ENCODE data around the gene SH3D21.

Gene SH3D21

GRCh38 chr1:36328088-36328480 is 21.9 kb downstream of the SH3D21 start:
- FAIRE-seq (no peak), DNase-seq (ENCODE audit: insufficient read length, low spot score) (no peak)

GRCh38 chr1:36328713-36329112 is 22.5 kb downstream of the SH3D21 start:
- DNase-seq (ENCODE audit: insufficient read length, low spot score) (no peak), FAIRE-seq (no peak)

- FAIRE-seq, result no peak
Measured at GRCh38 chr1:36329817-36330216, 23.6 kb downstream of the SH3D21 start.

GRCh38 chr1:36330940-36331339 is 24.8 kb downstream of the SH3D21 start:
- FAIRE-seq (no peak), DNase-seq (ENCODE audit: insufficient read length, low spot score) (no peak)

More at GRCh38 chr1:36329817-36330216, 23.6 kb downstream of the SH3D21 start:
- DNase-seq (ENCODE audit: insufficient read length, low spot score), result no peak

GRCh38 chr1:36337830-36338229 is 31.7 kb downstream of the SH3D21 start:
- FAIRE-seq, result no peak

GRCh38 chr1:36339215-36339614 is 33.0 kb downstream of the SH3D21 start:
- no peak for FAIRE-seq

More at GRCh38 chr1:36337830-36338229, 31.7 kb downstream of the SH3D21 start:
- DNase-seq (ENCODE audit: insufficient read length, low spot score), result no peak

GRCh38 chr1:36339615-36340014 is 33.4 kb downstream of the SH3D21 start:
- FAIRE-seq (no peak), DNase-seq (ENCODE audit: insufficient read length, low spot score) (no peak)

More at GRCh38 chr1:36339215-36339614, 33.0 kb downstream of the SH3D21 start:
- DNase-seq (ENCODE audit: insufficient read length, low spot score), result no peak

- DNase-seq (ENCODE audit: insufficient read length, low spot score), result no peak
- no peak for FAIRE-seq
Measured at GRCh38 chr1:36341626-36342320, 35.6 kb downstream of the SH3D21 start.

- peak; percentile 68 for DNase-seq (ENCODE audit: insufficient read length, low spot score)
- FAIRE-seq, result peak; percentile 67
Measured at GRCh38 chr1:36342426-36343185, 36.4 kb downstream of the SH3D21 start.

- DNase-seq (ENCODE audit: insufficient read length, low spot score) (no peak), FAIRE-seq (no peak)
Measured at GRCh38 chr1:36343651-36344394, 37.7 kb downstream of the SH3D21 start.

GRCh38 chr1:36344395-36344680 is 38.2 kb downstream of the SH3D21 start:
- DNase-seq (ENCODE audit: insufficient read length, low spot score), result no peak
- FAIRE-seq, result no peak

- DNase-seq (ENCODE audit: insufficient read length, low spot score) (no peak), FAIRE-seq (no peak)
Measured at GRCh38 chr1:36345353-36345752, 39.2 kb downstream of the SH3D21 start.

- FAIRE-seq (no peak), DNase-seq (ENCODE audit: insufficient read length, low spot score) (no peak)
Measured at GRCh38 chr1:36346741-36347370, 40.7 kb downstream of the SH3D21 start.

GRCh38 chr1:36349241-36349671 is 43.1 kb downstream of the SH3D21 start:
- no peak for FAIRE-seq
- no peak for DNase-seq (ENCODE audit: insufficient read length, low spot score)

GRCh38 chr1:36349839-36350238 is 43.7 kb downstream of the SH3D21 start:
- FAIRE-seq (no peak), DNase-seq (ENCODE audit: insufficient read length, low spot score) (no peak)

GRCh38 chr1:36350659-36351226 is 44.6 kb downstream of the SH3D21 start:
- FAIRE-seq (peak; percentile 93), DNase-seq (ENCODE audit: insufficient read length, low spot score) (peak; percentile 74)

GRCh38 chr1:36351227-36351977 is 45.2 kb downstream of the SH3D21 start:
- FAIRE-seq (peak; percentile 75), DNase-seq (ENCODE audit: insufficient read length, low spot score) (peak; percentile 55)

- peak; percentile 83 for FAIRE-seq
- DNase-seq (ENCODE audit: insufficient read length, low spot score), result peak; percentile 41
Measured at GRCh38 chr1:36352125-36352909, 46.1 kb downstream of the SH3D21 start.
